AG04450 (cell line): ENCODE data around the gene NAMPT. TPM values are rescaled to one million over a fixed set of nuclear protein-coding genes. Genes with fewer than 3 reads are reported as not detected.
"Not testable (repeated sequence)": the region's sequence is repeated elsewhere in the genome, so short reads cannot be mapped to it uniquely, and the experiment has no call there.

Source experiments
- CTCF ChIA-PET: fragments of 300-600, 350-600 bp; formaldehyde crosslinking; extraction: SDS; loops from one replicate; lab custom pipeline; 2022; ENCODE audit warnings: antibody characterized with exemption, inconsistent platforms; lab: Charles Lee
- POLR2A ChIA-PET: fragments of 350-600 bp; formaldehyde crosslinking; extraction: SDS; loops from one replicate; lab custom pipeline; 2021; ENCODE audit warnings: antibody characterized with exemption, inconsistent platforms; lab: Yijun Ruan, JAX
- DNase-seq: peaks from one replicate; pipeline ENCODE4 v3.0.0-alpha.2; 2011; ENCODE audit warnings: low read depth, low spot score
- H3K27ac ChIP-seq: one replicate; pipeline ENCODE4 v1.5.1; 2012; ENCODE audit warnings: low read depth, low read length, control low read depth
- H3K27me3 ChIP-seq: one replicate; pipeline ENCODE4 v1.6.0; 2012; ENCODE audit warnings: low read length; ENCODE audit not compliant: control insufficient read depth, insufficient read depth
- H3K4me3 ChIP-seq: 2 replicates; pipeline ENCODE4 v1.5.1; 2011; ENCODE audit warnings: mild to moderate bottlenecking, low read depth, low read length, control low read depth
- H3K9me3 ChIP-seq: 2 replicates; pipeline ENCODE4 v1.5.1; 2012; ENCODE audit warnings: low read length; ENCODE audit not compliant: control insufficient read depth, insufficient read depth
- CTCF ChIP-seq: IDR thresholded peaks from 2 replicates; pipeline ENCODE4 v1.5.1; 2011; ENCODE audit warnings: low read depth, low read length, control low read depth, inconsistent platforms
- polyA plus RNA-seq: library from polyadenylated mRNA; depleted of rRNA; stranded (reverse); fragments of >200 nt; gene quantifications from 2 replicates; pipeline ENCODE4 v1.2.3, GENCODE V29; 2011

Gene NAMPT
- polyA plus RNA-seq, 1 experiment = 37.4 TPM

GRCh38 chr7:106329408-106329807 lies 44.6 kb upstream of the NAMPT start:
- ChIA-PET CTCF (no interaction called here), POLR2A (interaction anchor here (1.0 kb wide), 1 partner anchor 45 kb away, joined by 4 read pairs; the partner anchor contains the start of gene NAMPT)
- H3K27me3 ChIP-seq = no peaks in the 10 kb centered on the region
- no peaks in the 10 kb centered on the region for H3K9me3 ChIP-seq
- no peak for TF ChIP-seq CTCF
- no peak overlapping the region for H3K27ac ChIP-seq
- no peak for DNase-seq
- H3K4me3 ChIP-seq = no peak overlapping the region

- Histone ChIP-seq H3K27me3 (no peaks in the 10 kb centered on the region), H3K9me3 (no peaks in the 10 kb centered on the region), H3K4me3 (no peak overlapping the region), H3K27ac (no peak overlapping the region)
- no peak for DNase-seq
- POLR2A ChIA-PET = no interaction called here
- CTCF ChIA-PET = no interaction called here
- TF ChIP-seq CTCF = no peak
These were observed 43.0 kb upstream of the NAMPT start for GRCh38 chr7:106327538-106328481.

GRCh38 chr7:106326594-106327537 lies 42.1 kb upstream of the NAMPT start:
- ChIA-PET POLR2A (no interaction called here), CTCF (no interaction called here)
- TF ChIP-seq CTCF = no peak
- DNase-seq = no peak
- no peaks in the 10 kb centered on the region for H3K27me3 ChIP-seq
- no peak overlapping the region for H3K4me3 ChIP-seq
- no peaks in the 10 kb centered on the region for H3K9me3 ChIP-seq
- H3K27ac ChIP-seq = no peak overlapping the region

- H3K9me3 ChIP-seq, H3K4me3 ChIP-seq, H3K27ac ChIP-seq, H3K27me3 ChIP-seq, DNase-seq, CTCF ChIA-PET, POLR2A ChIA-PET: not testable (repeated sequence)
These were observed 39.7 kb upstream of the NAMPT start for GRCh38 chr7:106324509-106324908.

- H3K27ac ChIP-seq, POLR2A ChIA-PET, H3K4me3 ChIP-seq, CTCF ChIA-PET, H3K27me3 ChIP-seq, DNase-seq, H3K9me3 ChIP-seq: not testable (repeated sequence)
These were observed 35.5 kb upstream of the NAMPT start for GRCh38 chr7:106320254-106320770.
